Gastroesophageal sphincter (tissue), 4 donors: ENCODE measurements around the gene REEP3. TPM values are rescaled to one million over a fixed set of nuclear protein-coding genes. Genes with fewer than 3 reads are reported as not detected.

Source experiments
- ATAC-seq: fragments of 150-250 bp; one replicate; pipeline ENCODE4 v1.9.1; 2016; ENCODE audit warnings: mild to moderate bottlenecking, moderate library complexity
- H3K27ac ChIP-seq, 4 donors: fragments of 200-600 bp; sonication (generic) in 3 of 4; 1 replicate in 3 of 4; 2 replicates in 1 of 4; pipeline ENCODE4 v1.5.1; 2016 to 2019
- H3K27me3 ChIP-seq: fragments of 200-600 bp; sonication (generic); one replicate; pipeline ENCODE4 v1.5.1; 2019
- H3K36me3 ChIP-seq, 2 donors: fragments of 200-600 bp; sonication (generic); one replicate each; pipeline ENCODE4 v1.5.1; 2019; ENCODE audit warnings: control low read depth in 1 of 2
- H3K4me1 ChIP-seq, 3 donors: fragments of 200-600 bp; sonication (generic); 1 replicate in 2 of 3; 2 replicates in 1 of 3; pipeline ENCODE4 v1.5.1; 2016 to 2019; ENCODE audit warnings: control low read depth in 2 of 3
- H3K4me3 ChIP-seq, 2 donors: fragments of 200-600 bp; sonication (generic); one replicate each; pipeline ENCODE4 v1.5.1; 2019; ENCODE audit warnings: mild to moderate bottlenecking in 1 of 2, moderate library complexity in 1 of 2
- H3K9me3 ChIP-seq, 3 donors: fragments of 200-600 bp; sonication (generic); one replicate each; pipeline ENCODE4 v1.5.1; 2017 to 2019; ENCODE audit warnings: control low read depth in 2 of 3
- EP300 ChIP-seq: sonication (generic); formaldehyde crosslinking; IDR thresholded peaks from one replicate; pipeline ENCODE4 v1.6.1; 2017; ENCODE audit warnings: antibody characterized with exemption, mild to moderate bottlenecking
- POLR2A ChIP-seq, 2 donors: fragments of 450-650 bp; IDR thresholded peaks; one replicate each; pipeline ENCODE4 v1.6.1; 2017; ENCODE audit warnings: antibody characterized with exemption in 2 of 2, mild to moderate bottlenecking in 2 of 2, moderate library complexity in 1 of 2
- POLR2AphosphoS5 ChIP-seq: sonication (generic); formaldehyde crosslinking; IDR thresholded peaks from one replicate; pipeline ENCODE4 v1.6.1; 2017; ENCODE audit warnings: antibody characterized with exemption
- WGBS, 2 donors: methylation state at CpG; one replicate each; pipeline ENCODE4 v1.1.5; 2018; ENCODE audit warnings: low coverage in 1 of 2; 5-methylcytosine and 5-hydroxymethylcytosine counted together
- total RNA-seq, 4 donors: library from RNA; depleted of rRNA; stranded (reverse); fragments of >200 nt; gene quantifications; one replicate each; pipeline ENCODE4 v1.1.0, GENCODE V29; 2016
- TF ChIP-seq, protein P1 (sequence below), 4 experiments: fragments of 200-600 bp in 2 of 4; fragments of 450-650 bp in 2 of 4; sonication (generic) in 1 of 4; IDR thresholded peaks; one replicate each; pipeline ENCODE4 v1.5.1; 2017 to 2019; ENCODE audit warnings: antibody characterized with exemption in 4 of 4, mild to moderate bottlenecking in 2 of 4, moderate library complexity in 2 of 4

The REEP3 gene
- total RNA-seq, 4 donors from 2014 or later = 86.1 to 129 (median 97.3) TPM

DNA sequence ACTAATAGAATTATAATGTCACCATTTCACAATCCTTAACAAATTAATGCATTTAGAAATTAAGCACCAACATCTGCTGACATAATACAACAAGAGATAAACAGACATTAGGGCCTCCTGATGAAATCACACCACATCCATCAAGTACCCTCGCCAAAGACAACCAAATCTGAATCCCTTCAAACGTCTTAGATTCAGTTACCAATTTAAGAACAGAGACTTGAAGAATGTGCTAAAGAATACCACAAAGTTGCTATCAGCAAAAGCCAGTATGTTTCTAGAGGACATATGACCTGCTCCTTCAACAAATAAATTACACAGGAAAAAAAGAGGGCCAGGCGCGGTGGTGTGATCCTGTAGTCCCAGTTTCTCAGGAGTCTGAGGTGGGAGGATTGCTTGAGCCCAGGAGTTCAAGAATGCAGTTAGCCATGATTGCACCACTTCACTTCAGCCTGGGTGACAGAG is 144.5 kb downstream of the REEP3 start:
- TF ChIP-seq POLR2A (IDR thresholded peaks at IDR 0.05) = no peak
- no peak for TF ChIP-seq EP300
- TF ChIP-seq, protein P1, sequence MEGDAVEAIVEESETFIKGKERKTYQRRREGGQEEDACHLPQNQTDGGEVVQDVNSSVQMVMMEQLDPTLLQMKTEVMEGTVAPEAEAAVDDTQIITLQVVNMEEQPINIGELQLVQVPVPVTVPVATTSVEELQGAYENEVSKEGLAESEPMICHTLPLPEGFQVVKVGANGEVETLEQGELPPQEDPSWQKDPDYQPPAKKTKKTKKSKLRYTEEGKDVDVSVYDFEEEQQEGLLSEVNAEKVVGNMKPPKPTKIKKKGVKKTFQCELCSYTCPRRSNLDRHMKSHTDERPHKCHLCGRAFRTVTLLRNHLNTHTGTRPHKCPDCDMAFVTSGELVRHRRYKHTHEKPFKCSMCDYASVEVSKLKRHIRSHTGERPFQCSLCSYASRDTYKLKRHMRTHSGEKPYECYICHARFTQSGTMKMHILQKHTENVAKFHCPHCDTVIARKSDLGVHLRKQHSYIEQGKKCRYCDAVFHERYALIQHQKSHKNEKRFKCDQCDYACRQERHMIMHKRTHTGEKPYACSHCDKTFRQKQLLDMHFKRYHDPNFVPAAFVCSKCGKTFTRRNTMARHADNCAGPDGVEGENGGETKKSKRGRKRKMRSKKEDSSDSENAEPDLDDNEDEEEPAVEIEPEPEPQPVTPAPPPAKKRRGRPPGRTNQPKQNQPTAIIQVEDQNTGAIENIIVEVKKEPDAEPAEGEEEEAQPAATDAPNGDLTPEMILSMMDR (IDR thresholded peaks at IDR 0.05) = no peak
- no peak for TF ChIP-seq POLR2AphosphoS5
- Histone ChIP-seq H3K9me3 (no peaks in the 10 kb centered on the region), H3K27ac (no peak overlapping the region), H3K4me1 (peaks cover 0 to 14% (median under 1%) of the 10 kb centered on the region in 3 donors), H3K36me3 (no peaks in the 10 kb centered on the region), H3K27me3 (no peaks in the 10 kb centered on the region), H3K4me3 (no peak overlapping the region)
- 52 to 72% methylated on average over 4 of the region's 4 CpGs for WGBS, 2 donors
- no peak for ATAC-seq

DNA sequence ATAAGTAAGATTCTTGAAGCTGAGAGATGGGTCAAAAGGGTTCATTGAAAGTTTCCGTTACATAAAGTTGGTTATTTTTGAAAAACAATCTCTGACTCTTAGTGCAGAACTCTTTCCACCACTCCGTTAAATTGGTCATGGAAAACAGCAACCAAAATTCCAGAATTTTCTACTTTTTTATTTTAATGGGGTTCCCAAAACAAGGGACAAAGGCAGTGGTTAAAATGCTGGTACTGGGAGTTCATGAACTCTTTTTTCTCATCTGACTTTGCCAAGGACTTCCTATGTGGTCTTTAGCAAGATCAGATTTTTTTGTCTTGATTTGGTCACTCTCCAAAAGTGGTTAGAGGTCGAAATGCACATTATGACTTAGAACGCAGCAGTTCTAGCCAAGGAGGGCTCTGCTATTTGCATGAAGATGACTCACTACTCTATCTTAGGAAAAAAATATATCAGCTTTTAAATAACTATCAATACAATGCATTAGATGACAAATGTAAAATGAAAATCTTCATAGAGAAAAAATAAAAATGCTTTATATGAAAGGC is 145.7 kb downstream of the REEP3 start:
- ATAC-seq = peak; percentile 50
- WGBS, 2 donors = 32 to 36% methylated on average over 4 of the region's 4 CpGs

DNA sequence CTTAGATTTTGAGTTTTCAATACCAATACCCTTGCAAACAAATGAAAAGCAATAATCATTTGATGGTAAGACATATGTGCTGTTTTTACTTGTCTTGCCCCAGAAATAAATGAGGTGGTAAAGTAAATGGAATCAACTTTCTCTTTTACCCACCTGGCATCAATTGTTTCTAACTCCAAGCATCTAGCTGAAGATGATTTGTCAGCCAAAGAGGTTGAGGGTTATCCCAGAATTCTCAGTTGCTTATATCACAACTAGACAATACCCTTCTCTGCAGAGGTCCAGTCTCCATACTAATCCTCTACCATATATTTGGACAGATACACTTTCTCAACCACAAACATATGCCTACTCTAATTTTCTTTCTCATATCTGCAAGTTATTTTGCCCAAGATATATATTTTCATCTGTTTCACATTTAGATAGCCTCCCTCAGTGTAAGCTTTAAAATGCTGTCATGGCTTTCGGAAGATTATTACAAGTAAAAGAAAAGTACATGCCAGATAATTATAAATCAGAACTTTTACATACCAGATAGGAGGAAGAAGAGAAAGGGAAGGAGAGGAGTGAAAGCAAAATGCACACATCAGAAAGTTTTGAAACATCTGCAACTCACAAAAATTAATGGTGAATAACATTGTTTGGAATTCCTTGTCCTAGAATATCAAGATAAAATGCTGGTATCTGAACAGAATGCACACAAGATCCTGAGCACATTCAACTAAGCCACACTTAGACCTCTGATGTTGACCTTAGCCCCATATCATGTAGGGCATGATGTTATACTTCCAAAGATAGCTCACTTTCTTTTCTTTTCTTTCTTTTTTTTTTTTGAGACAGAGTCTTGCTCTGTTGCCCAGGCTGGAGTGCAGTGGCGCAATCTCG is 146.6 kb downstream of the REEP3 start:
- Histone ChIP-seq H3K27ac (no peak overlapping the region), H3K4me1 (peaks cover 8 to 35% (median 18%) of the 10 kb centered on the region in 3 donors), H3K4me3 (no peak overlapping the region), H3K9me3 (no peaks in the 10 kb centered on the region), H3K27me3 (no peaks in the 10 kb centered on the region), H3K36me3 (no peaks in the 10 kb centered on the region)
- ATAC-seq = no peak
- TF ChIP-seq, protein P1 (IDR thresholded peaks at IDR 0.05) = no peak
- no peak for TF ChIP-seq POLR2A (IDR thresholded peaks at IDR 0.05)
- TF ChIP-seq EP300 = no peak
- TF ChIP-seq POLR2AphosphoS5 = no peak
- WGBS, 2 donors = 81 to 86% methylated on average over 2 to 3 of the region's 3 CpGs

More for the DNA sequence above, 145.7 kb downstream of the REEP3 start:
- no peak for TF ChIP-seq POLR2AphosphoS5
- Histone ChIP-seq H3K36me3 (no peaks in the 10 kb centered on the region), H3K4me1 (peaks cover 8 to 26% (median 12%) of the 10 kb centered on the region in 3 donors), H3K4me3 (no peak overlapping the region), H3K27ac (peak overlapping the region in 1 of 4 donors; percentile 14), H3K27me3 (no peaks in the 10 kb centered on the region), H3K9me3 (no peaks in the 10 kb centered on the region)

DNA sequence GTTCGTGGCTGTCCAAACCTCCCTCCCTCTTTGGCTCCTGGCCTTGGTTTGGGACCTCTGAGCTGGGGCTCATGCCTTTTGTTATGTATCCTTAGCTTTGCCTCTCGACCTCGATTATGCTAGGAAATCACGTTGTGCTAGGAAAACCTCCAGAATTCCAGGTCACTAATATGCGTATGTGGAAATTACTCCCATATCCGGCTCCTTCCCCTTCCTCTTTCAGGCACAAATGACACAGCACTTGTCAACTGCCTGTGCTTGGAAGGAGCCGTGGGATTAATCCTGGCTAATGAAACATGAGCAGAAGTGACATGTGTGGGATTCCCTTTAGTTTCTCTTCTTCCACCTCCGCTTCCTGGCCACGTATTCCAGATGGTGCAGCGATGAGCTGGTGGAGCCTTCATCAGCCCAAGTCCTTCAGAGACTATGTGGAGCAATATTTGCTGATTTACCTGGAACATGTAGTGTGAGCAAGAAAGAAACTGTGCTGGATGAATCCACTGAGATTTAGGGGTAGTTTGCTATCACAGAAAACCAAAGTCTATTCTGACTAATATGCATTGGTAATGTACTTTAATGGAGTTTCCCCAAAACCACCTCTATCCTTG is 149.2 kb downstream of the REEP3 start:
- 66% methylated on average over 7 to 10 of the region's 10 CpGs for WGBS, 2 donors

More for the DNA sequence above, 149.2 kb downstream of the REEP3 start:
- TF ChIP-seq EP300 (no peak), POLR2AphosphoS5 (peak; percentile 59)
- TF ChIP-seq, protein P1 (IDR thresholded peaks at IDR 0.05) = no peak
- peak; percentile 47 for ATAC-seq
- peaks cover 8 to 53% (median 19%) of the 10 kb centered on the region in 3 donors for H3K4me1 ChIP-seq
- peak overlapping the region; percentile 54 to 67 (median 61) for H3K27ac ChIP-seq
- no peaks in the 10 kb centered on the region for H3K27me3 ChIP-seq
- no peaks in the 10 kb centered on the region for H3K36me3 ChIP-seq
- H3K4me3 ChIP-seq = no peak overlapping the region
- H3K9me3 ChIP-seq = no peaks in the 10 kb centered on the region
